Motor neuron (in vitro differentiated cells): ENCODE measurements around the gene CHST10. TPM values are rescaled to one million over a fixed set of nuclear protein-coding genes. Genes with fewer than 3 reads are reported as not detected.

ENCODE experiments used
- ATAC-seq, 8 experiments: fragments of 200-7000 bp; cut with Tn5 transposase; replicated peaks in 6 of 8; 2 replicates each; pipeline ENCODE4 v1.8.0; 2021; ENCODE audit warnings: mild to moderate bottlenecking in 8 of 8, moderate library complexity in 8 of 8
- H3K27ac ChIP-seq, 2 donors: fragments of 250-450 bp; sonication (Bioruptor Pico); 2 replicates each; pipeline ENCODE4 v1.9.0; 2021; ENCODE audit warnings: antibody characterized with exemption in 2 of 2, mild to moderate bottlenecking in 2 of 2, moderate library complexity in 1 of 2
- H3K4me1 ChIP-seq, 2 donors: fragments of 250-450 bp; sonication (Bioruptor Pico); replicated peaks in 1 of 2; 2 replicates each; pipeline ENCODE4 v1.6.1; 2021; ENCODE audit warnings: antibody characterized with exemption in 2 of 2, mild to moderate bottlenecking in 2 of 2, moderate library complexity in 1 of 2
- H3K4me3 ChIP-seq, 5 donors: fragments of 250-450 bp; sonication (Bioruptor Pico); 2 replicates each; pipeline ENCODE4 v1.9.0; 2021; ENCODE audit warnings: antibody characterized with exemption in 5 of 5, mild to moderate bottlenecking in 5 of 5, moderate library complexity in 4 of 5
- WGBS, 10 experiments: fragments of 450-650 bp; shearing (Covaris generic); methylation state at CpG; one replicate each; pipeline ENCODE4 v1.0.0; 2022; 5-methylcytosine and 5-hydroxymethylcytosine counted together
- in situ Hi-C, 9 experiments: fragments of 400-800 bp; cut with MboI; loops; one replicate each; pipeline ENCODE4 v1.15.0; 2021; ENCODE audit warnings: low sequenced_read_pairs in 9 of 9, low pct_unique_long_range_greater_than_20kb in 2 of 9; ENCODE audit not compliant: unreplicated experiment in 9 of 9
- total RNA-seq, 8 experiments: library from RNA; unstranded; fragments of 300-600 nt; gene quantifications; 2 replicates each; pipeline versions ENCODE4 v1.2.3 to v1.2.4, GENCODE V29; 2022

CHST10 gene
- total RNA-seq, 8 experiments from 2014 or later, result 2.5 to 40.8 (median 20.6) TPM

DNA sequence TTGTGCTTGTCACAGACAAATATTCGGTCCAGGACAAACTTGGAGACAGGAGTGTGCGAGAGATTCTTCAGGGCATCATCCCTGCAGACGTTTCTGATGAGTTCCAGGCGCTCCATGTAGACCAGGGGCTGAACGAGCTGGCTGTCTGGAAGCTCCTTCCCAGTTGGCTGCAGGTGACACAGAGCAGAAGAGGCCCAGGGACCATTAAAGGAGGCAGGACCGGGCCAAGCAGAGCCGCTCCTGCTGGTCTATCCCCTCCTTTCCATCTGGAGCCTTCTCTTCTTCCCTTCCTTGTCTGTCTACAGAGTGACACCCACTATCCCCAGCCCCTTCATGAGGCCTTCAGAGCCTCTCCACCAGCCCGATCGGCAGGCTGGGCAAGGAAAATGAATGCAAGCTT, 19.5 kb downstream of the CHST10 start:
- Histone ChIP-seq H3K4me1 (no peaks in the 10 kb centered on the region), H3K27ac (no peak overlapping the region), H3K4me3 (no peak overlapping the region)
- 53 to 100% (median 90%) methylated on average over 2 to 6 of the region's 9 CpGs; no CpG with 5 or more reads in 4 of the 10 experiments for WGBS, 10 experiments
- in situ Hi-C loops, result loop anchor here in 3 of 9 experiments (25.0 kb wide), 2 partner anchors 136 to 686 kb away; no protein-coding TSS in a partner anchor
- no peak for ATAC-seq

DNA sequence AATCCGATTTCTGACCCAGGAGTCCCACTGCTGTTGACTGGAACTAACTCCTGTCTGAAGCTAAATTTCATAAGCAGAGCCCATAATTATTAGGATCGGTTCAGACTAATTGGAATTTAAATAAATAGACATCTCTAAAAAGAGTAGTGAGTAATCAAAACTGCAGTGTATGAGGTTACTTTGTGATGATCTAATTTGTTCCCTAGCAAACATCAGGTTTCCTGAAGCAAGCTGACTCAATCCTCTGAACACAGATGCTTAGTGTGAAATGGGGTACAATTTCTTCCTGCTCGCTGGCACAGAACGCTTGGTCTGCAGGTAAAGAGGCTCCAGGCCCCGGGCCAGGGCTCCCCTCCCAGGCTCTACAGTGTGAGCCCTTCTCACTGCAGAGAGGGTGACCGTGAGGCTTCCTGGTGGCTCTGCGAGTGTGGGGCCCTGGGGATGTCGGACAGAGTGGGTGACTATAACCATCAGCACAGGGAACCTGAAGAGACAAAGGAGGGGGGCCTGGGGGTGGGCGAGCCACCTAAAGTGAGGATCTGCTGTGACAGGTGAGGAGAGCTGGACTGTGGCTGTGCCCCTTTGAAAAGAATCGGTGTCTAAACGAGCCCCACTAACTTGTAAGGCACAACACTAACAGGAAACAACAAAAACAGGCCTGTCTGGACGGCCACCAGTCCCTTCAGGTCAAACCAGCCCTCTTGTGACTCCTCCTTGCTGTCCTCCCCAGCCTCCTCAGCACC, 20.2 kb downstream of the CHST10 start:
- 40 to 100% (median 91%) methylated on average over 1 to 8 of the region's 12 CpGs; no CpG with 5 or more reads in 1 of the 10 experiments for WGBS, 10 experiments

GRCh38 chr2:100396483-100396882, 21.0 kb downstream of the CHST10 start:
- in situ Hi-C loops, result loop anchor here in 3 of 9 experiments (25.0 kb wide), 2 partner anchors 134 to 684 kb away; no protein-coding TSS in a partner anchor
- Histone ChIP-seq H3K27ac (no peak overlapping the region), H3K4me3 (no peak overlapping the region), H3K4me1 (no peaks in the 10 kb centered on the region)
- 85 to 100% (median 94%) methylated on average over 2 to 4 of the region's 5 CpGs; no CpG with 5 or more reads in 7 of the 10 experiments for WGBS, 10 experiments
- ATAC-seq, result no peak

More for the DNA sequence above, 20.2 kb downstream of the CHST10 start:
- peak in 2 of 8 experiments; percentile 21 to 80 for ATAC-seq
- Histone ChIP-seq H3K27ac (no peak overlapping the region), H3K4me3 (no peak overlapping the region), H3K4me1 (no peaks in the 10 kb centered on the region)
- in situ Hi-C loops, result loop anchor here in 3 of 9 experiments (25.0 kb wide), 2 partner anchors 135 to 685 kb away; no protein-coding TSS in a partner anchor

DNA sequence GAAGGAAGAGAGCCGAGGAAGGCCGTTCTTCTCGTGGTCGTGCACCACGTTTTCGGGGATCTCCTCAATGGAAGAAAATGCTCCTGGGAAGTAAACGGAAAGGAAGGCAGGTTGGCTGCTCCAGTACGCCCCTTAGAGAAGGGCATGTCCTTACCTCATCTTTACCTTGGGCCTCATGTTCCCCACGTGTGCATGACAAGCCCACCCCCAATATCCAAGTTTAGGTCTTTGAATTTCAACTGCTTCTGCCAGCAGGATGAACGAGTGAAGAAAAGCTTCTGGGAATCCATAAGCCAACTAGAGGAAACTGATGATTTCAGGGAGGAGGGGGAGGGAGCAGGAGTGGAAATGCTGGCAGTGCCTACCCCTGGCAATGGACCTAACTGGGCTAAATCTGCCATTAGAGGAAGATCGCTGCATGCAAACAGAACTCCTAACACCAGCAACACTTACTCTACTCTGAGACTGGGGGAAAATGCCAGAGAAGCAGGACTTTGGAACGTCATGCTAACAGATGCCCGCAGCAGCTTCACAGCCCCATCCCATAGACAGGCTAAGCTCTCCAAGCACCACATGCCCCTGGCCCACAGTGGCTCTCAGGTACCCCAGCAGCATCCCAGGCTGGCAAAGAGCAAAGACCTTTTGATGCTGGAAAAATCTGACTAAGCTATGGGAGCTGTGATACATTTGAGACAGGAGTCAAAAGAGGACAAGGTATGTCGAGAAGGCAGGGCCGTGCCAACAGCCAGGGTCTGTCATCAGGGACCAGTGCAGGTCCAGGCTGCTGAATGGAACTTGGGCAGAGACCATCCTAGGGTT, 21.7 kb downstream of the CHST10 start:
- in situ Hi-C loops, result loop anchor here in 3 of 9 experiments (25.0 kb wide), 2 partner anchors 133 to 683 kb away; no protein-coding TSS in a partner anchor
- WGBS, 10 experiments, result 50 to 96% (median 89%) methylated on average over 2 to 12 of the region's 15 CpGs
- Histone ChIP-seq H3K4me1 (no peaks in the 10 kb centered on the region), H3K27ac (no peak overlapping the region), H3K4me3 (no peak overlapping the region)
- no peak for ATAC-seq

- Histone ChIP-seq H3K4me1 (no peaks in the 10 kb centered on the region), H3K4me3 (no peak overlapping the region), H3K27ac (no peak overlapping the region)
- in situ Hi-C loops, result loop anchor here in 3 of 9 experiments (25.0 kb wide), 2 partner anchors 132 to 682 kb away; no protein-coding TSS in a partner anchor
- peak in 2 of 8 experiments; percentile 51 to 69 for ATAC-seq
- 78 to 100% (median 90%) methylated on average over 1 to 10 of the region's 12 CpGs; no CpG with 5 or more reads in 2 of the 10 experiments for WGBS, 10 experiments
Observed at GRCh38 chr2:100394111-100394641, 23.3 kb downstream of the CHST10 start.

DNA sequence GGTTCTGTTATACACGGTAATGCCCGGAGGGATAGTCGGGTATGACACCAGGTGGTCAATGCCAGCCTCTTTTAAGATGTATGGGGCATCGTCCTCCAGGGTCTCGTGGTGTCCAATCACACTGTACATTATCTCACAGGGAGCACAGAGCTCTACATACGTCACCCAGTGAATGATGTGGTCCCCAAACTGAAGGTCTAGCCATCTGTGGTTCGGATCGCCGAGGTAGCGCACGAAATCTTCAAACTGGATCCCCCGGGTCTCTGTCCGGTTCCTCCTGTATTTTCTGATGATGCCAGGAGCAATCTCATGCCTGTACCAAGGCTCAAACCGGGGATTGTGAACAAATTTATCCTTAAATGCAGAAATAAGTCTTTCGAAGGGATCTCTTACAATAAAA, 24.1 kb downstream of the CHST10 start:
- 50 to 96% (median 88%) methylated on average over 1 to 14 of the region's 15 CpGs; no CpG with 5 or more reads in 3 of the 10 experiments for WGBS, 10 experiments
- Histone ChIP-seq H3K4me1 (no peaks in the 10 kb centered on the region), H3K27ac (no peak overlapping the region), H3K4me3 (no peak overlapping the region)
- in situ Hi-C loops, result loop anchor here in 3 of 9 experiments (25.0 kb wide), 2 partner anchors 131 to 681 kb away; no protein-coding TSS in a partner anchor
- ATAC-seq, result no peak

GRCh38 chr2:100392715-100393114, 24.8 kb downstream of the CHST10 start:
- WGBS, 10 experiments, result 31 to 94% (median 91%) methylated on average over 2 to 3 of the region's 8 CpGs; no CpG with 5 or more reads in 6 of the 10 experiments
- in situ Hi-C loops, result loop anchor here in 3 of 9 experiments (25.0 kb wide), 2 partner anchors 130 to 680 kb away; no protein-coding TSS in a partner anchor
- Histone ChIP-seq H3K27ac (no peak overlapping the region), H3K4me3 (no peak overlapping the region), H3K4me1 (no peaks in the 10 kb centered on the region)
- no peak for ATAC-seq

GRCh38 chr2:100391735-100392515, 25.5 kb downstream of the CHST10 start:
- Histone ChIP-seq H3K4me1 (no peaks in the 10 kb centered on the region), H3K4me3 (no peak overlapping the region), H3K27ac (no peak overlapping the region)
- 90 to 100% (median 94%) methylated on average over 1 to 11 of the region's 23 CpGs; no CpG with 5 or more reads in 4 of the 10 experiments for WGBS, 10 experiments
- no peak for ATAC-seq
- in situ Hi-C loops, result loop anchor here in 3 of 9 experiments (25.0 kb wide), 2 partner anchors 130 to 680 kb away; no protein-coding TSS in a partner anchor

DNA sequence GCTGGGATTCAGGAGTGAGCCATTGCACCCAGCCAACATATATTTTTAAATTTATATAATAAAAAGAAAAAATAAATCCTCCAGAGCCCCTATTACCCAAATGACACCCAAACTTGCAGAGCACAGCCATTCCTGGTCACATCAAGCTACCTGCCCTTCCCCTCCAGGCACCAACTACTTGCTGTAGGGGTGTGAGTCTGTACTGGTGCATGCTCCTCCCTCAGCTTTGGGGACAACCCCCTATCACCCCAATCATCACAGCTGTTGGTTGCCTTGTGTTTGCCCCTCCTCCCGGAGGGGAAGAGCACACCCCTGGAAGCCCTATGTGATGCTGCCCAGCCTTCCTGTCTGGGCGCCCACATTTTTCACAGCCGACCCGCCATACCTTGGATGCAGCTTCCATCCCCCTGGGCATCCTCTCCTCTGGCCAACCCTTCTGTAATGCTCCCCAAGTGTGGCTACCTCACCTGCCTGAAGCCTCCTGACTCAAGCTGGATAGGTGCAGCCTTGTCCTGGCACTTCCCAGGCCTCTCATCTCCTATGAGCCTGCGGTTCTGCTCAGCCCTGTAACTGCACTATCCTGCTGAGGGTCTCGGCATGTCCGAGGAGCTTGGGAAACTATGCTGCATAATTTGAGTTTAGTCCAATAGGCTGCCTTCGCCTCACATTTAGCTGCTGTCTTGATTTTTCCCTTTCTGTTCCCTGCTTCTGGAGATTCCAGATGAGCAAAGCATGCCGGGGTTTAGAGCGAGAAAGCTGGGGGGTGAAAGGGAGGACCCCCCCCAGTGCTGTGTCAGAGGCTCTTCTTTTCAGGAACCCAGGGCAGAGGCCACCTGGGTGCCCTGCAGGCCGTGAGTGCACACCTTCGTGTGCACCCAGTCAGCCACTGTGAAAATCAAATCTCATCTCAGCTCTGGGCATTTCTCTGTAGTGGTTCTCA, 27.2 kb downstream of the CHST10 start:
- in situ Hi-C loops, result loop anchor here in 3 of 9 experiments (25.0 kb wide), 2 partner anchors 128 to 678 kb away; no protein-coding TSS in a partner anchor
- no peak overlapping the region for H3K4me3 ChIP-seq
- 58 to 95% (median 84%) methylated on average over 2 to 10 of the region's 12 CpGs; no CpG with 5 or more reads in 5 of the 10 experiments for WGBS, 10 experiments
- no peak overlapping the region for H3K27ac ChIP-seq
- ATAC-seq, result no peak
- H3K4me1 ChIP-seq, result no peaks in the 10 kb centered on the region

- 30 to 90% (median 78%) methylated on average over 2 to 5 of the region's 6 CpGs; no CpG with 5 or more reads in 3 of the 10 experiments for WGBS, 10 experiments
- H3K4me1 ChIP-seq, result no peaks in the 10 kb centered on the region
- no peak for ATAC-seq
- H3K4me3 ChIP-seq, result no peak overlapping the region
- H3K27ac ChIP-seq, result no peak overlapping the region
- in situ Hi-C loops, result loop anchor here in 3 of 9 experiments (25.0 kb wide), 2 partner anchors 126 to 676 kb away; no protein-coding TSS in a partner anchor
Observed at GRCh38 chr2:100388703-100389102, 28.8 kb downstream of the CHST10 start.

DNA sequence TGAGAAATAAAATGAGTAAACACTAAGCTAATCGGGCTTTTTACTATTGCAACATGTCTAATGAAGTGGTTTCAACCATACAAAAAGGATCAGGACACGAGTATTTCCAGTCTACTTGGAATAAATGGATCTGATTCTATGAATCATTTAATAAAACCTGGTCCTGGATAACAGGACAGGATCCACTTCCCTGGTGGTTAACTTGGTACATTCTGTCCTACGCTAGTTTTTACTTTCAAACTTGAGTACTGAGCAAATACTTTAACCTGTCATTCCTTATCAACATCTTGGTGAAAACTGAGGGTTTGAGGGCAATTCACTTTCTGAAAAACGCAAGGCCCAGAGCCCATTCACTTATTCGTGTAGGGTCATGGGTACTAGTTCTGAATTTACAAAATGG, 33.5 kb downstream of the CHST10 start:
- in situ Hi-C loops, result loop anchor here in 4 of 9 experiments (5.0 to 25.0 kb wide), 3 partner anchors 122 to 672 kb away; no protein-coding TSS in a partner anchor
- no peak for ATAC-seq
- no peak overlapping the region for H3K27ac ChIP-seq

More for the DNA sequence above, 33.5 kb downstream of the CHST10 start:
- Histone ChIP-seq H3K4me3 (no peak overlapping the region), H3K4me1 (peaks cover 4 to 5% of the 10 kb centered on the region in 2 donors)
- WGBS, 10 experiments, result 39 to 92% (median 82%) methylated on average over 1 to 5 of the region's 5 CpGs; no CpG with 5 or more reads in 1 of the 10 experiments
